ENCODE results near the gene CDK17. TPM values are rescaled to one million over a fixed set of nuclear protein-coding genes. Genes with fewer than 3 reads are reported as not detected.

CDK17 gene
- total RNA-seq, 2 donors from 2014 or later: 34.7 to 79.5 TPM

- Histone ChIP-seq H3K27ac (no peak overlapping the region), H3K27me3 (replicated peaks; ENCODE audit: insufficient read depth) (no peaks in the 10 kb centered on the region), H3K4me1 (replicated peaks) (no peaks in the 10 kb centered on the region), H3K4me3 (no peak overlapping the region), H3K9me3 (no peaks in the 10 kb centered on the region), H3K36me3 (no peaks in the 10 kb centered on the region)
- intact Hi-C loops (cut with DNase I): no loop called here
- DNase-seq (ENCODE audit: low spot score): no peak
- WGBS: 90% methylated on average over 3 of the region's 3 CpGs
- TF ChIP-seq POLR2A (IDR thresholded peaks at IDR 0.05): no peak
- TF ChIP-seq POLR2AphosphoS5 (IDR thresholded peaks at IDR 0.05): no peak
- TF ChIP-seq CTCF (IDR thresholded peaks at IDR 0.05): no peak
Observed at GRCh38 chr12:96442906-96443305, 42.7 kb upstream of the CDK17 start.

GRCh38 chr12:96441816-96442215, 41.6 kb upstream of the CDK17 start:
- intact Hi-C loops (cut with DNase I): no loop called here
- no peak for DNase-seq (ENCODE audit: low spot score)
- no peak overlapping the region for H3K4me3 ChIP-seq
- no peak for TF ChIP-seq POLR2A (IDR thresholded peaks at IDR 0.05)
- no peak for TF ChIP-seq CTCF (IDR thresholded peaks at IDR 0.05)
- no peak for TF ChIP-seq POLR2AphosphoS5 (IDR thresholded peaks at IDR 0.05)
- no peak overlapping the region for H3K27ac ChIP-seq
- WGBS: 77% methylated on average over 3 of the region's 3 CpGs
- no peaks in the 10 kb centered on the region for H3K27me3 ChIP-seq (replicated peaks; ENCODE audit: insufficient read depth)
- no peaks in the 10 kb centered on the region for H3K9me3 ChIP-seq
- no peaks in the 10 kb centered on the region for H3K36me3 ChIP-seq
- H3K4me1 ChIP-seq (replicated peaks): no peaks in the 10 kb centered on the region

GRCh38 chr12:96438330-96438729, 38.1 kb upstream of the CDK17 start:
- TF ChIP-seq POLR2A (IDR thresholded peaks at IDR 0.05) (no peak), POLR2AphosphoS5 (IDR thresholded peaks at IDR 0.05) (no peak), CTCF (IDR thresholded peaks at IDR 0.05) (no peak)
- WGBS: 87% methylated on average over 3 of the region's 3 CpGs
- intact Hi-C loops (cut with DNase I): no loop called here

GRCh38 chr12:96437171-96437445, 36.9 kb upstream of the CDK17 start:
- no peak for DNase-seq (ENCODE audit: low spot score)
- H3K9me3 ChIP-seq: no peaks in the 10 kb centered on the region
- intact Hi-C loops (cut with DNase I): no loop called here
- no peaks in the 10 kb centered on the region for H3K4me1 ChIP-seq (replicated peaks)
- no peak for TF ChIP-seq CTCF (IDR thresholded peaks at IDR 0.05)
- no peak for TF ChIP-seq POLR2AphosphoS5 (IDR thresholded peaks at IDR 0.05)
- no peak for TF ChIP-seq POLR2A (IDR thresholded peaks at IDR 0.05)
- H3K36me3 ChIP-seq: no peaks in the 10 kb centered on the region
- no peak overlapping the region for H3K27ac ChIP-seq
- no peak overlapping the region for H3K4me3 ChIP-seq
- WGBS: 0% methylated on average over 1 of the region's 1 CpG
- no peaks in the 10 kb centered on the region for H3K27me3 ChIP-seq (replicated peaks; ENCODE audit: insufficient read depth)

More at GRCh38 chr12:96438330-96438729, 38.1 kb upstream of the CDK17 start:
- Histone ChIP-seq H3K9me3 (no peaks in the 10 kb centered on the region), H3K36me3 (no peaks in the 10 kb centered on the region), H3K4me3 (no peak overlapping the region), H3K27ac (no peak overlapping the region), H3K27me3 (replicated peaks; ENCODE audit: insufficient read depth) (no peaks in the 10 kb centered on the region), H3K4me1 (replicated peaks) (no peaks in the 10 kb centered on the region)
- no peak for DNase-seq (ENCODE audit: low spot score)

GRCh38 chr12:96436366-96437170, 36.3 kb upstream of the CDK17 start:
- no peak for TF ChIP-seq CTCF (IDR thresholded peaks at IDR 0.05)
- TF ChIP-seq POLR2A (IDR thresholded peaks at IDR 0.05): no peak
- no peak for TF ChIP-seq POLR2AphosphoS5 (IDR thresholded peaks at IDR 0.05)
- H3K27me3 ChIP-seq (replicated peaks; ENCODE audit: insufficient read depth): no peaks in the 10 kb centered on the region
- no peaks in the 10 kb centered on the region for H3K9me3 ChIP-seq
- H3K4me1 ChIP-seq (replicated peaks): no peaks in the 10 kb centered on the region
- intact Hi-C loops (cut with DNase I): no loop called here
- H3K27ac ChIP-seq: no peak overlapping the region
- no peak overlapping the region for H3K4me3 ChIP-seq
- H3K36me3 ChIP-seq: no peaks in the 10 kb centered on the region
- WGBS: 77% methylated on average over 8 of the region's 8 CpGs
- no peak for DNase-seq (ENCODE audit: low spot score)

Data from prostate gland (tissue), 2 donors.